AG20443 (cell line): ENCODE data around the gene KRTAP10-6.
"Not testable (repeated sequence)": the region's sequence is repeated elsewhere in the genome, so short reads cannot be mapped to it uniquely, and the experiment has no call there.

Source experiments
- DNase-seq: peaks from one replicate; pipeline ENCODE4 v3.0.0; 2012; ENCODE audit warnings: low spot score, mixed read lengths

Gene KRTAP10-6

DNA sequence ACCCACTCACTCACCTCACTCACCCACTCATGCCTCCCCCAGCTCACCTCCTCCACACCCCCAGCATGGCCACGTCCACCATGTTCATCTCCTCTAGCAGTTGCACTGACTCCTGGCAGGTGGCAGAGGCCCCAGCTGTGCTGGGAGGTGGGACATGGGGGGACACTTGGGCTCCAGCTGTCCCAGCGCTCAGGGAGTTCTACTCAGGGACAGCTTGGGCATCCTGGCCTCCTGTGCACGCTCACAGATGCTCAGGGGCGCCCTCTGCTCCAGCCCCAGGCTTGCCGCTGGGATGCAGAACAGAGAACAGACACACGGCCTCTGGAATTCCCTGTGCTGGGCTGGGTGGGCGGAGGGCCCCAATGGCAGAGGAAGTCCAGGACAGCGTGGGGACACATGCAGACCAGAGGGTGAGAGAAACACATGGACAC lies 24.8 kb upstream of the KRTAP10-6 start:
- DNase-seq, result no peak

DNA sequence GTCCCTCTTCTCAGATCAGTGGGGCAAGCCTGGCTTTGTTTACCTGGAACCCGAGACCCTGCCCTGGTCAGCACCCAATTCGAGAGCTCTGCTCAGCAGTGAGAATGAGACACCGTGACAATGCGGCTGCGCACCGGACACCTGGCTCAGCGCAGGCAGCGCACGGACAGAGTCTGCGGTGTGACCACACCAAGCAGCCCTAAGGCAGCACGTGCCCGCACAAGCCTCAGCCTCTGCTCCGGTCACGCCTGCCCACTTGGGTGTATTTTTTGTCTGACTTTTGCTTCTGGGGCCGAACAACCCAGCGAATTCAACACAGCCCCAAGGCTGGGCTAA lies 24.3 kb upstream of the KRTAP10-6 start:
- DNase-seq, result no peak

DNA sequence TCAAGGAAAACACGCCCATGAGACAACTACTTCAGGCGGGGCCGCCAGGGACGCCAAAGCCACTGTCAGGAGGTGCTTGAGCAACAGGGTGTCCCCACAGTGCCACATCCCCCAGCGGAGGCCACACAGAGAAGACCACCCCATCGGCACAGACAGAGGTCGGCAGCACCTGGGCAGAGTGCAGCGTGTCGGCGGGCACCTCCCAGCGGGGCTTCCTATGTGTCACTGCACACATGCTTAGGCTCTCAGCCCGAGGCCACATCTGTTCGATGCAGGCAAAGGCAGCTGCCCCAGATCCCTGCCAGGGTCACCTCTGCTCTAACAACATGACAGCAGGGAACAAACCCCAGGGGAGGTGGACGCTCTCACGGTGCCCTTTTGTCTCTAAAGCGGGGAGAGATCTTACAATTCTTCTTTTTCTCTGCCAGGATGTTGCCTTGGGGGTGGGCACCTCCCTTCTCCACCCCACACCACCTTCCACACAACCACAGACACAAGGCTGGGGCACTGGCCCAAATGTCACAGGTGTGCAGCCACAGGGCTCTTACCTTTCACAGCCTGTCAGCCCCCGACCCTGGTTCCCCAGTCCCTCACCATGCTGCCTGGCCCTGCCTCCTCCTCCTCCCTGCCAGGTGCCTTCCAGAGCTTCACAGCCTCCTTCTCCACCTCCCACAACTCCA lies 23.7 kb upstream of the KRTAP10-6 start:
- DNase-seq, result no peak

DNA sequence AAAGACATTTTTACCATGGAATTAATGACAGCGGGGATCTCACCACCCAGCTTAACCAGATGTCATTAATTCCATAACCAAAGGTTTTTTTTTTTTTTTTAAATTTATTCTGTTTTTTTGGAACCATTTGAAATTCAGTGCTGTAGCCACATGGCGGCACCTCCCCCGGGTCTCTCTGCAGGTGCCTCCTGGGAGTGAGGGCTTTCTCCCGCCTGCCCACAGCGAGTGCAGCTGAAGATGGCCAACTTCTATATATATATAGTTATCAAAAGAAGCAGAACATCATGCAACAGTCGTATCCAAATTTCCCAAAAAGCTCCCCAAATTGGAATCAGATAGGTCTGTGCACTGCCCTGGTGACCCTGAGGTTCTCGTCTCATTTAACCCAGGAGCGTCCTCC lies 23.2 kb upstream of the KRTAP10-6 start:
- no peak for DNase-seq

DNA sequence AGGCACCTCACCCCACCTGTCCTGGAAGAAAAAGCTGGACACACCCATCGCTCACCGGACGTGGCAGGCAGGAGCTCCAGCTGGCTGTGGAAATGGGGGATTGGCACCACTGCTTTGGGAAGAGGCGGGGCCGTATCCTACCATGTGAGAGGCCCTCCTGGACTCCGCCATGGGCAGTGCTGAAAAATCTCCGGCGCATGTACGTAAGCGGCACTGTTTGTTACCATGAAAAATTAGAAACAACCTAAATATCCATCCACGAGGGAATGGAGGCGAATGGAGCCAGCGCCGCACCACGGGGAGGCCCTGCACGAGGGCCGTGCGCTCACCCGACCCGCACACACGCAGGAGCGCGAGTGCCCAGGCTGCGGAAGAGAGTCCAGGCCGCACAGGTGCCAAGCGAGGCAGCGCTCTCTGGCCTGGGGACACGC lies 22.7 kb upstream of the KRTAP10-6 start:
- no peak for DNase-seq

DNA sequence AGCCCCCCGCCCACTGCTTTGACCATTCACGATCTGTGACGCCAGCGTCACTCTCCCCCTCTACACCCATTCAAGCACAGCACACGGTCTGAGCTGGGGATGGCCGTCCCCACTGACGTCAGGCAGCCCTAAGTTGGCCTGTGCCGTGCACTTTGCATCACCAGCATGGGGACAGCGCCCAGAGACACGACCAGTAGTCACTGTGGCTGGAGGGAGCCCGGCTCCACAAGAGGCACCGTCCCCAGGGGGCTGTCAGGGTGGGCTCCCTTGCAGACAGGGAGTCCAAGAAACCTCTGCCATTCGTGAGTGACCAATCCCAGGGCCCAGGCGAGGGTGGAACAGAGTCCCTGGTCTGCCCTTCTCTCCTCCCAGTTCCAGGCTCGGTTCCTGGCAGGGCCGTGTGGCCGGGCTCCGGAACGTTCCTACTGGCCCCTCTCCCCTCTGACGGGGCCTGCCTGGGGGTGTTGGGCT lies 21.9 kb upstream of the KRTAP10-6 start:
- no peak for DNase-seq

DNA sequence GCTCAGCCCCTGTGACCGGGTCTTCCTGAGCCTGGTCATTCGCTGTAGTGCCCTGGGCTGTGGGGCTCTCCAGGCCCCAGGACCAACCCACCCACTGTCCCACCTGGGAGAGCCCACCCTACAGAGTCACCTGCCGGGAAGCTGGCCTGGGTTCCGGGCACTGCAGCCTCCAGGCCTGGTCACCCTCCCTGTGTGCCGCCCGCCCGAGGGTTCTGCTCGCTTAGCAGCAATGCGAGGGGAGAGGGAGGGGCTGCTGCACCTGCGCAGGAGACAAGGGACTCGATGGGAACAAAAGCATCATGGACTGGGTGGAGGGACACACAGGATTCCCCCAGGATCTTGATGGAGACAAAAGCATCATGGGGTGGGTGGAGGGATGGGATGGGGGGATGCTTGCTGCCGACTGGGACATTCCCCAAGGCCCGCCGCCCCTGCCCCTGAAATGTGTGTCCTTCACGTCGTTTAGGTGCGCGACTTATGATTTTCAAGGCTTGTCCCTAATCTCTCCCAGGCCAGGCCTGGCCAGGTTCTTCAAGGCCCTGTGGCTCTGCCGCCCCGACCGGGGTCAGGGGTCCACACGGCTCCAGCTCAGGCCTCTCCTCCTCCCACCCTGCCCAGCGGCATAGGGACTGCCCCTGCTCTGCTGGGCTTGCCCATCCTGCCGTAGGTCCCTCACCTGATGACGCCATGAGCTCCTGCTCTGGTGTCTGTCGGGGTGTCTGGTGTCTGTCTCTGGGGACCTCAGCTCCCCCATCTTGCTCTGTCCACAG lies 21.3 kb upstream of the KRTAP10-6 start:
- no peak for DNase-seq

DNA sequence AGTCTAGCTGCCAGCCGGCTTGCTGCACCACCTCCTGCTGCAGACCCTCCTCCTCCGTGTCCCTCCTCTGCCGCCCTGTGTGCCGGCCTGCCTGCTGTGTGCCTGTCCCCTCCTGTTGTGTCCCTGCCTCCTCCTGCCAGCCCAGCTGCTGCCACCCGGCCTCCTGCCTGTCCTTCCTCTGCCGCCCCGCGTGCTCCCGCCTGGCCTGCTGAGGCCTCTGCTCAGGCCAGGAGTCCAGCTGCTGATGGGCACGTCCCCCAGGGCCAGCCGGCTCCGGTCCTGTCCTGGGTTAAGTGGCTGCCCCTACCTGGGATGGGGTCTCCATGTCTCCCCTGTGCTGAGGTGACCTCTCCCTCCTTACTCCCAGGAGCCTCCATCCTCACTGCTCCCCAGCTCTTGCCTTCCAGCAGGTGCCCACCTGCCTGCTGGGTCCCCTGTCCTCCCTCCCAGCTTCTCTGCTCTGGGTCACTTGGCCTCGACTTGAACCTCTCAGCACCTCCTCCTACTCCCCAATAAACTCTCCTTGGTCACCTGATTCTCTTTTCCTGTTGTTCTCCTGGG lies 20.4 kb upstream of the KRTAP10-6 start:
- DNase-seq, result no peak

DNA sequence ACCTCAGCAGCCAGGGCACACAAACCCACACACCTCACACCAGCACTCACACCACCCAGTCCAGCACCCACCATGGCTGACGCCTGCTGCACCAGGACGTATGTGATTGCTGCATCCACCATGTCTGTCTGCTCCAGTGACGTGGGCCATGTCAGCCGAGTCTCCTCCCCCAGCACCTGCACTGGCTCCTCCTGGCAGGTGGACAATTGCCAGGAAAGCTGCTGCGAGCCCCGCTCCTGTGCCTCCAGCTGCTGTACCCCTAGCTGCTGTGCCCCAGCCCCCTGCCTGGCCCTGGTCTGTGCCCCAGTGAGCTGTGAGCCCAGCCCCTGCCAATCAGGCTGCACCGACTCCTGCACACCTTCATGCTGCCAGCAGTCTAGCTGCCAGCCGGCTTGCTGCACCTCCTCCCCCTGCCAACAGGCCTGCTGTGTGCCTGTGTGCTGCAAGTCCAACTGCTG lies 19.8 kb upstream of the KRTAP10-6 start, which contains the start of gene KRTAP10-8:
Gene KRTAP10-8, plus strand, starts transcription at position 51 of the 458 bp plus-strand sequence. Its CDS starts 22 bp downstream, at position 73.
- no peak for DNase-seq

DNA sequence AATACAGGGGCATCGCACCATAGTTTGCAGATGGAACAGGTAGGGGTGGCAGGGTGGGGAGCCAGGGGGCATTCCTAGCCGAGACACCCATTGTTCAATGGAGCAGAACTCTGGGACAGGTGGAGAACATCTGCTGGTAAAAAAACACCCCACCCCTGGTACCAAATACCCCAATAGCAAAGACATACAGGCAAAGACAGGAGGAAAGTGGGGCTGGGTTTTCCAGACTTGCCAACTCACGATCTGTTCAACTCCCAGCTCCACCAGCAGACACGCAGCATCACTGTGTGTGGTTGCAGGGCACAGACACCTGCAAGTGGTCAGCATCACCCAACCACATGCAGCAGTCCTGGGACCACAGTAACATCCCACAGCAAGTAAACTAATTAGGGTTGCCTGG lies 19.2 kb upstream of the KRTAP10-6 start:
- DNase-seq, result no peak

DNA sequence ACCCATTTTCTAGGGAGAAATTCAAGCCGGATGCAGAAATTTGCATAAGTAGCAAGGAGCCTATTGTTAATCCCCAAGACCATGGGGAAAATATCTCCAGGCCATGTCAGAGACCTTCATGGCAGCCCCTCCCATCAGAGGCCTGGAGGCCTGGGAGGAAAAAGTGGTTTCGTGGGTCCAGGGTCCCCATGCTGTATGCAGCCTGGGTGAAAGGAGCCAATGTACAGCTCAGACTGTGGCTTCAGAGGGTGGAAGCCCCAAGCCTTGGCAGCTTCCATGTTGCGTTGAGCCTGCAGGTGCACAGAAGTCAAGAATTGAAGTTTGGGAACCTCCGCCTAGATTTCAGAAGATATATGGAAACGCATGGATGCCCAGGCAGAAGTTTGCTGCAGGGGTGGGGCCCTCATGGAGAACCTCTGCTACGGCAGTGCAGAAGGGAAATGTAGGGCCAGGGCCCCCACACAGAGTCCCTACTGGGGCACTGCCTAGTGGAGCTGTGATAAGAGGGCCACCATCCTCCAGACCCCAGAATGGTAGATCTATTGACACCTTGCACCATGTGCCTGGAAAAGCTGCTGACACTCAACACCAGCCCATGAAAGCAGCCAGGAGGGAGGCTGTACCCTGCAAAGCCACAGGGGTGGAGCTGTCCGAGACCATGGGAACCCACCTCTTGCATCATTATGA lies 18.0 kb upstream of the KRTAP10-6 start:
- DNase-seq, result not testable (repeated sequence)

DNA sequence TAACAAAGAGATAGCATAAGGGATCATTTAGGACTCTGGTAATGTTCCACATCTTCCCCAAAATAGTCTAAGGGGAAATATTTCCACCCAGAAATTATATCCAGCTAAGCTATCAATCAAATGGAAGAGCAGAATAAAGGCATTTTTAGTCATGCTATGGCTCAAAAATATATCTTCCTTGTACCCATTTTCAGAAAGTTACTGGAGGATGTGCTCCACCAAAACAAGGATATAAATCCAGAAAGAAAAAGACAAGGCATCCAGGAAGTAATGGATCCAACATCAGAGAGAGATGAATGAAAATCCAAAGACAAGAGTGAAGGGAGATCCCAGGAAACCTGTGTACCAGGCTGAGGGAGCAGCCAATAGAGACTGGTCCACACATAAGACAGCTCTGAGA lies 16.9 kb upstream of the KRTAP10-6 start:
- DNase-seq, result no peak

DNA sequence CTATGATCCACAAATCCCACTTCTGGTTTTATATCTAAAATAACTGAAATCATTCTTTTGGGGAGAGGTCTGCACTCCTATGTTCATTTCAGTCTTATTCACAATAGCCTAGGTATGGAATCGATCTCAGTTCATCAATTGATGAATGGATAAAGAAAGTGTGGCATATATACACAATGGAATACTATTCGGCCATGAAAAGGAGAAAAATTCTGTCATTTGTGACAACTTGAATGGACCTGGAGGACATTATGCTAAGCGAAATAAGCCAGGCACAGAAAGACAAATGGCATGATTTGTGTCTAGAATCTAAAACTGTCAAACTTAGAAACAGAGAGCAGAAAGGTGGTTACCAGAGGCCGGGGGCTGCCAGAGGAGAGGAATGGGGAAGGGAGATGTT lies 14.2 kb upstream of the KRTAP10-6 start:
- DNase-seq, result no peak

DNA sequence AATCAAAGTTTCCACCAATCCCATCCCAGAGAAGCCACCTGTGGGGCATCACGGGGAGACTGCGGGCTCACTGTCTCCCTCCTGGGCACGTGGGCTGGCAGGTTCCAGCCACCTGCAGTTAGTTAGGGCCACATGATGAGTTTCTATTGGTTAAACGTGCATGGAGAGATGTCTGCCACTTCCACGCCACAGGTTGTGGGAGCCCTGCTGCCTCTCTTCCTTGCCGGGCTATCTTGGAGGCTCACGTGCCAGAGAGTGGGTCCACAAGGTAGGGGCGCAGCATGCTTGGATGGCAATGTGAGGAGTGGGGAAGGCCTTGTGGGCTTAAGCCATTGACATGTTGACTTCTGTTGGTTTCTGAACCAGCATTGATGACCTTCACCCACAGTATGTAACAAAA lies 11.6 kb upstream of the KRTAP10-6 start:
- DNase-seq, result no peak

DNA sequence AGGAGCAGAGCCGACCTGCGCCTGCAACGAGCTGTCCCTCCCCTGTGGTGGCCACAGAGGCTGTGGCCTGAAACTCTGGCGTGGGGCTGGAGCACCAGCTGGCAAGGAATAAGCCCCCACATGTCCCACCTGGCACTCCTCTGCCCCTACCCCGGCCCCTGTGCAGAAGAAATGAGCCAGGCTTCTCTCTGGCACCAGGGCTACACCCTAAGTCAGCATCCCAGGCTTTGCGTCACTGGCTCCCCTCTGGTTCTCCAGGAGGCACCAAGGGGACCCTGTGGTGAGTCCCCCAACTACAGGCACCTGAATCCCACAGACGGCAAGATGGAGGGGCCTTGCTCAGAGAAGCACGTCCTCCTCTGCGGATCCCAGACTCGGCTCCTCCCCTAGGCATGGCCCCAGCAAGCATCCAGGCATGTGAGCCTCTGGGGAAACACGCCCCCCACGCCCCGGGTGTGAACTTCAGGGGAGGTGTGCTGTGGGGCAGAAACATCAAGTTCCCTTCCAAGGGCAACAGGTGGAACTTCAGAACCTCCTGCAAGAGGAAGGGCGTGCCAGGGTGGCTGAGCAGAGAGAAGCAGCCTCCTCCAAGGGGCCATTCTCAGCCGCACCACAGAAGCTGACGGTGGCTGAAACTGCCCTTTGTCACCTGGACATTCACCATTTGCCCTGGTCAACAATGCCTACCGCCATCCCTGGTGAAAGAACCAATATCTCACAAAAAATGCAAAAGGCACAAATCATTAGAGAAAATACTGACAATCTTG lies 11.0 kb upstream of the KRTAP10-6 start:
- no peak for DNase-seq

DNA sequence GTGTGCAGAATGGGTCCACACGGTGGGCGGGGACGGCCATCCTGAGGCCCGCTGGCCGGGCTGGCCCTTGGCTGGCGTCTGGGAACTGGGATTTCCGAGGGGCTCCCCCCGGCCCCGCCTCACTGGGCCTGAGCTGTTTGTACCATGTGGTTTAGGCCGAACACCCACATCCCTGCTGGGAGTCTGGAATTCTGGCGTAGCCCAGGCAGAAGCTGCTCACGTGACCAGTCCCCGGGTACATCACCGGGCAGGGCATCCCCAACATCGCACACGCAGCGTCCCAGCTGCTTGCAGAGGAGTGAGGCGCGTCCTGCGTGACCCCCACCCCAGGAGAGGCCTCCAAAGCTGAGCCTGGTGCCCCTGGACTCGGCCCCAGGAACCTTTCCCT lies 10.2 kb upstream of the KRTAP10-6 start:
- DNase-seq, result no peak

DNA sequence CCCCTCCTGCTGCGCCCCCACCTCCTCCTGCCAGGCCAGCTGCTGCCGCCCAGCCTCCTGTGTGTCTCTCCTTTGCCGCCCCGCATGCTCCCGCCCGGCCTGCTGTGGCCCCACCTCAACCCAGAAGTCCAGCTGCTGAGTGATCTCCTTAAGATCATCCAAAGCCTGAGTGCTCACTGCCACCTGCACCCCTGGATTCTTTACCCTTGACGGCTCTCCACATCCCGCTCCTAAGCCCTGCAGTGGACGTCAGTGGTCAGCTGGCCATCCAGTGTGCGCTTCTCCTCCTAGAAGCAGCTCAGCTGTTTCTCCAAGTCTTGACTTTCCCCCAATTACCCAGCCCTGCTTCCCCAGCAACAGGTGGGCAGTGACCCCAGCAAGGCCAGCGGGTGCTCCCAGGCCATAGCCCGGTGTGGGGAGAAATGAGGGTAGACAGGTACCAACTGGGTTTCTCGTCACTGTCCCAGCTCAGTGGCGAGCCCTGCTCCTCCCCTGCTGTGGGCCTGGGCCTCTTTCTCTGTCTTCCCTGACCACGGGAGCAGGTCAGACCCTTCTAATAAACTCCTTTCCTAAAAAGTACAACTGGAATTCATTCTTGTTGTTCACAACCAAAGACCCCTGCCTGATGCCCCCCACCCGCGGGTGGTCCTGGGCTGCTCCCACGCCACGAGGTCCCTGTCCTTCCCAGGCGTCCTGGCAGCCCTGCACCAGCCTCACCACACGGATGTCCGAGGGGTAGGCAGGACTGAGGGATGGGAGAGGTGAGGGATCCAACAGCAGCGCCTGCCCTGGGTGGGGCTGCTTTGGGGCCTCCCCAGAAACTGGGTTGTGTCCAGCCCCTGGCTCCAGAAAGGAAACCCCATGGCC lies 9.5 kb upstream of the KRTAP10-6 start:
- DNase-seq, result no peak

DNA sequence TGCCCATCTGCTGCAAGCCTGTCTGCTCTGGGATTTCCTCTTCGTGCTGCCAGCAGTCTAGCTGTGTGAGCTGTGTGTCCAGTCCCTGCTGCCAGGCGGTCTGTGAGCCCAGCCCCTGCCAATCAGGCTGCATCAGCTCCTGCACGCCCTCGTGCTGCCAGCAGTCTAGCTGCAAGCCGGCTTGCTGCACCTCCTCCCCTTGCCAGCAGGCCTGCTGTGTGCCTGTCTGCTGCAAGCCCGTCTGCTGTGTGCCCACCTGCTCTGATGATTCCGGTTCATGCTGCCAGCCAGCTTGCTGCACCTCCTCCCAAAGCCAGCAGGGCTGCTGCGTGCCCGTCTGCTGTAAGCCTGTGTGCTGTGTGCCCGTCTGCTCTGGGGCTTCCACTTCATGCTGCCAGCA lies 8.8 kb upstream of the KRTAP10-6 start:
- DNase-seq, result not testable (repeated sequence)

DNA sequence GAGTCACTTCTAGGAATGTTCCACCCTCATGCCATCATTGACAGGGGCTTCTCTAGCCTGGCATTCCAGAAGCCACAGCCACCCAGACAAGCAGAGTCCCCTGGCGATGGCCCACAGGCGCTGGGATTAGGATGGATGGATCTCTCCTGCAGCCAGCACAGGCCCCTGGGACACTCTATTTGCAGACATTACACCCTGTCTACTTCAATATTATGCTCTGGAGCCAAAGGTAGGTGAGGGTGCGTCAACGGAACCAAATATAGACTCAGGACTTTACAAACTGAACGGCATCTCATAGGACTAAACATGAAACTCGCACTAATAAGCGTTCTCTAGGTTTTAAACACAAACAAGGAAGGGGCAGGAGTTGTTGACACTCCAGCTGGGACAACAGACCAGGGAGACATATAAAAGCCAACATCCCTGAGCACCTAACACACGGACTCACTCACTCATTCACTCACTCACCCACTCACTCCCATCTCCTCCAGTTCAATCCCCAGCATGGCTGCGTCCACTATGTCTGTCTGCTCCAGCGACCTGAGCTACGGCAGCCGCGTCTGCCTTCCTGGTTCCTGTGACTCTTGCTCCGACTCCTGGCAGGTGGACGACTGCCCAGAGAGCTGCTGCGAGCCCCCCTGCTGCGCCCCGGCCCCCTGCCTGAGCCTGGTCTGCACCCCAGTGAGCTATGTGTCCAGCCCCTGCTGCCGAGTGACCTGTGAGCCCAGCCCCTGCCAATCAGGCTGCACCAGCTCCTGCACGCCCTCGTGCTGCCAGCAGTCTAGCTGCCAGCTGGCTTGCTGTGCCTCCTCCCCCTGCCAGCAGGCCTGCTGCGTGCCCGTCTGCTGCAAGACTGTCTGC lies 8.0 kb upstream of the KRTAP10-6 start, which contains the start of gene KRTAP10-7:
Gene KRTAP10-7, plus strand, starts transcription at position 480 of the 861 bp plus-strand sequence. Its CDS starts 25 bp downstream, at position 505.
- DNase-seq, result not testable (repeated sequence)
